Astrocyte of the cerebellum (primary cell): Measurements from ENCODE around the gene DCPS.
"Not testable (repeated sequence)": the region's sequence is repeated elsewhere in the genome, so short reads cannot be mapped to it uniquely, and the experiment has no call there.

ENCODE experiments used
- DNase-seq: peaks from one replicate; pipeline ENCODE4 v3.0.0-alpha.2; 2011; ENCODE audit warnings: low read depth
- H3K4me3 ChIP-seq: 2 replicates; pipeline ENCODE4 v1.5.1; 2011; ENCODE audit warnings: mild to moderate bottlenecking, low read depth, low read length, moderate library complexity
- CTCF ChIP-seq: IDR thresholded peaks from 2 replicates; pipeline ENCODE4 v1.5.1; 2012; ENCODE audit warnings: low read length, low read depth, moderate library complexity, mild to moderate bottlenecking; ENCODE audit errors: missing control alignments
- in situ Hi-C: cut with HindIII; loops from 2 replicates; pipeline ENCODE4 v1.10.0; 2017; ENCODE audit warnings: low sequenced_read_pairs

Gene DCPS

GRCh38 chr11:126303623-126304456 is at the start of gene DCPS:
Gene DCPS, plus strand, starts transcription at chr11:126304060. Its CDS starts 21 bp downstream, at chr11:126304081.
- peak; percentile 69 for DNase-seq

GRCh38 chr11:126254819-126255218 is 49.0 kb upstream of the DCPS start:
- in situ Hi-C loops = no loop called here
- no peak for DNase-seq
- TF ChIP-seq CTCF = no peak
- H3K4me3 ChIP-seq = no peak overlapping the region

More at GRCh38 chr11:126303623-126304456, at the start of gene DCPS:
- peak within 1 kb of the TSS; percentile 73 for H3K4me3 ChIP-seq
- no peak for TF ChIP-seq CTCF
- in situ Hi-C loops = no loop called here

- in situ Hi-C loops, H3K4me3 ChIP-seq, DNase-seq: not testable (repeated sequence)
Measured at GRCh38 chr11:126255507-126255906, 48.4 kb upstream of the DCPS start.

GRCh38 chr11:126256216-126256615 is 47.6 kb upstream of the DCPS start:
- in situ Hi-C loops = no loop called here
- TF ChIP-seq CTCF = no peak
- no peak for DNase-seq
- no peak overlapping the region for H3K4me3 ChIP-seq

- H3K4me3 ChIP-seq = no peak overlapping the region
- no peak for DNase-seq
- in situ Hi-C loops = no loop called here
- no peak for TF ChIP-seq CTCF
Measured at GRCh38 chr11:126257144-126257543, 46.7 kb upstream of the DCPS start.

- peak; percentile 71 for DNase-seq
- TF ChIP-seq CTCF = no peak
- no peak overlapping the region for H3K4me3 ChIP-seq
- in situ Hi-C loops = no loop called here
Measured at GRCh38 chr11:126257764-126258163, 46.1 kb upstream of the DCPS start.

- no peak for DNase-seq
- H3K4me3 ChIP-seq = no peak overlapping the region
- in situ Hi-C loops = no loop called here
- no peak for TF ChIP-seq CTCF
Measured at GRCh38 chr11:126262216-126262615, 41.6 kb upstream of the DCPS start.
